Neural cell (in vitro differentiated cells): Measurements from ENCODE around the gene PHYHD1.

Source experiments
- CTCF ChIP-seq: fragments of 450-650 bp; IDR thresholded peaks from 2 replicates; pipeline ENCODE4 v1.5.1; 2014; ENCODE audit warnings: antibody characterized with exemption, mild to moderate bottlenecking, moderate library complexity; ENCODE audit not compliant: poor library complexity, severe bottlenecking
- SMC3 ChIP-seq: fragments of 450-650 bp; conservative IDR thresholded peaks from 2 replicates; pipeline ENCODE4 v1.6.1; 2014; ENCODE audit warnings: antibody characterized with exemption, mild to moderate bottlenecking, moderate library complexity; ENCODE audit not compliant: poor library complexity

GRCh38 chr9:128884164-128884563 is 36.6 kb upstream of the PHYHD1 start:
- TF ChIP-seq SMC3 = no peak
- TF ChIP-seq CTCF = no peak
